GM21360 (cell line): Measurements from ENCODE around the gene SEC31B.
A peak's percentile ranks its signal among the peaks of the same experiment; 100 is the strongest.

Experiments
- ATAC-seq: cut with Tn5 transposase; IDR thresholded peaks from one replicate; pipeline ENCODE4 v1.9.1; 2021; ENCODE audit warnings: mild to moderate bottlenecking, moderate library complexity; ENCODE audit not compliant: unreplicated experiment

SEC31B gene

DNA sequence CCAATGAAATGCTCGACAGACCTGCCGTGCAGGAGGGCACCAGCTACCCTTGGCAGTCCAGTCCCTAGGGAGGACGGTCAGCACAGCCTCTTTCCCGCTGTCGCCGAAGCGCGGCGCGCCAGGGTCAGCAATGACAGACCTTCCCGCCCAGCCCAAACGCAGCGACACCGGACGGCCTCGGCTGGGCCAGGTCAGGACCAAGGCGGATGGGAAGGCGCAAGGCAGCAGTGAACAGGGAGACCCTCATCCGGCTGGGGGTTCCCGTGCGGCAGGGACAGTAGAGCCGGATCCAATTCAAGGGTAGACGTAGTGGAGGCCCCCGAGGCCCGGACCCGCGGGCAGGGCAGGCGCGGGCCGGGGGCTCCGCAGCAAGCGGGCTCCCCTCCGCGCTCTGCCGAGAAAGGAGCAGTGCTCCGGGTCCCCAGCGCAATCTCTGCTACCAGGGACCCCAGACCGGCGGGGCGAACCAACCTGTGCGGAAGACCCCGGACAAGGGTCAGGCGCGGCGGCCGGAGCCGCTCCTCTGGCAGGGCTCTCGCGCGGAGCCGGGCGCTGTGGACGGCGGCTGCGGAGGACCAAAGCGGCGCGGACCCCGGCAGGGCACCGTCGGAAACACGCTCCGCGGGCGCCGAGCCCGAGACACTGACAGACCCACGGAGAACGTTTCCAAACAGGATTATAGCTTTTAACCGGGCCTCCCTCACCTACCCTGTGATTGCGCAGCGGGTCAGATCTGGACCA, at the start of gene SEC31B:
Gene SEC31B (minus strand): TSS at position 551 of the 741 bp plus-strand sequence. CDS start 2,909 bp downstream, outside the sequence.
- ATAC-seq, result no peak

DNA sequence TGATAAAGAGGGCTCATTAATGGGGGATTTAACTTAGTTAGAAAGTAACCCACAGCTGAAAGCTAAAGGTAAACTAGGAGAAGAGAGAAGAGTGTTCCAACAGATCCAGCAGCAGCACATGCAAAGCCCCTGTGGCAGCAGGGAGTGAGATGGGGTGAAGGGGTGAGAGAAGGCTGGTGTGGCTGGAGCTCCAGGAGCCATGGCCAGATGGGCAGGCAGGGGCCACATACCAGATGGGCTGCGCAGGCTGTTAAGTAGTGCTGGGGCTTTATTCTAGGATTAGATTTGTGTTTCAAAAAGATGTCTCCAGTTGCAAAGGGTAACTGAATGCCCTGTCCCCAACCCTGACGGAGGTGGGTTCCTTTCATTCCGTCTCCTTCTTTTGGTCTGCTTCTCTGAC, 49.3 kb upstream of the SEC31B start:
- no peak for ATAC-seq

DNA sequence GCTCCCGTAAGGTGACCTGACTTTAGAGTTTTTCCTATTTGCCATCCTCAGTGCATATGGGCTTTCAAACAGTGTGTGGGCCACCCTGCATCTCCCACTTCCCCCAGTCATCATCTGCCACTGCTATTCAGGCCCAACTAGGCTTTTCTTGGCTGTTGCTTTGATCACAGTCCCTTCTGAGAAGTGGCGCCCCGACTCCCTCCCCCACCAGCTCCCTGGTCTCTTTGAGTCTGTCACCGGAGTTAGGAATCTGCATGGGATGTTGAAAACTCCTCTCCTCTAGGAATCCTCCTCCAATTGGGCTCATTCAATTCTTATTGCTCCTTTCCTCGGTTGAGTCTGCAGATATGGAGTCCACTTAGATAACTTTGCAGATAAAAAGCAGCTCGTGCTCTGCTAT, 48.2 kb upstream of the SEC31B start:
- ATAC-seq, result no peak

- no peak for ATAC-seq
These were observed 47.6 kb upstream of the SEC31B start for GRCh38 chr10:100567249-100567648.

GRCh38 chr10:100566561-100566960, 46.9 kb upstream of the SEC31B start:
- ATAC-seq, result no peak

DNA sequence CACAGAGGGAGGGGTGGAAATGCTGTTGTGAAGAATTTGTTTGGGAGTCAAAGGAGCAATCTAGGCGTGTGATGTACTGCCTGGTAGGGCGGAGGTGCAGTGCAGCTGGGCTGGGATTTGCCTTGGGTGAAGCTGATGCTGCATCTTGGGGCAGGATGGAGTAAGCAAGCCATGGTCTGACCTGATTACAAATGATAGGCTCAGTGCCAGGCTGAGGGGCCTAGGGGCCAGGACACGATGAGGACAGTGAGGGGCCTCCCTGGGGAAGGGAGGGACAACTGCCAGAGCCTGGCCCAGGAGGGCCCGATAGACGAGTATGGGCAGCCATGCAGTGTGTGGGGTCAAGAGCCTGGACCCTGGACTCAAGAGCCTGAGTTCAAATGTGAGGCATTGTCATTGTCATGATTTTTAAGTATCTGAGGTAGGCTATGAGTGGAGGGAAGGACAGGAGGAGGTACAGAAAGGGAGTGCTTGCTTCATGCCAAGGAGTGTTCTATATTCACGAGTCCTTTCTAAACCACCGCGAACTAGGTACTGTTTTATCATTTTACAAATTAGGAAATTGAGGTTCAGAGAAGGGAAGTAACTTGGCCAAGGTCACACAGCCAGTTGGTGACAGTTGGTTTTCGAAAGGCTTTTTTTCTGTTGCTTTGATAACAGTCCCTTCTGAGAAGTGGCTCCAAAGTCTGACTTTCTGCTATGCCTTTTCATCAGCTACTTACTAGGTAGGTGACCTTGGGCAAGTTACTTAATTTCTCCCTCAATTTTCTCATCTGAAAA, 45.7 kb upstream of the SEC31B start:
- no peak for ATAC-seq

- peak; percentile 88 for ATAC-seq
These were observed 42.5 kb upstream of the SEC31B start for GRCh38 chr10:100562008-100562672.

DNA sequence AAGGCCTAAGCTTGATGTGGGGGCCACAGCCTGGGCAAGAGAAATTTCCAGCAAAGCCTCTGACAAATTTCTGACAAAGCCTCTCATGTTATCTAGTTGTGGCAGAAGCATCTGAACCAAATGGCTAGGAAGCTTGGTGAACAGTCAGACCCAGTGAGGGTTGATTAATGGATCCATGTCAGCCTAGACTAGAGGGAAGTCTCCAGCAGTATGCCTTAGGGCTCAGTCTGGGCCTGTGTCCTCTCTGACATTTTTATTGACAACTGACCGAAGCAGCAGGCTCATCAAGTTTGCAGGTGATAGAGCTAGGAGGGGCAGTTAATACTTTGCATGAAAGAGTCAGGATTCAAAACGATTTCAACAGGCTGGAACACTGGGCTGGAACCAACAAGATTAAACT, 41.3 kb upstream of the SEC31B start:
- no peak for ATAC-seq

GRCh38 chr10:100560248-100560647, 40.6 kb upstream of the SEC31B start:
- no peak for ATAC-seq

DNA sequence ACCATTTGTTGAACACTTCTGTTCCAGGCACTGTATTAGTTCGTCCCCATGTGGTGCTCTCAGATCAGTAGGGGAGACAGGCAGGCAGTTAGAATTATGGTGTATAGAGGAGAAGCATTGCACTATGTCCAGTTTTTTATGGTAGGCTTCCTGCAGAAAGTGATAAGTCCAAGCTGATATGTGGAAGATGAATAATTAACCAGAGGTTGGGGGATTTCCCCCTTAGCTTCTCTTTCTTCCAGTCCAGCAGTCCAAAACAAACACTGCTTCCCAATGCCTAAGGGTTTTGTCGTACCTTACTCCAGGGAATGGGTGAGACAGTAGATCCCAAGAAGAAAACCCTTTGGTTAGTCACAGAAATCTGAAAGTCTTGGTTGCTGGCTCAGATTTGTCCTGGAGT, 35.2 kb upstream of the SEC31B start:
- no peak for ATAC-seq

DNA sequence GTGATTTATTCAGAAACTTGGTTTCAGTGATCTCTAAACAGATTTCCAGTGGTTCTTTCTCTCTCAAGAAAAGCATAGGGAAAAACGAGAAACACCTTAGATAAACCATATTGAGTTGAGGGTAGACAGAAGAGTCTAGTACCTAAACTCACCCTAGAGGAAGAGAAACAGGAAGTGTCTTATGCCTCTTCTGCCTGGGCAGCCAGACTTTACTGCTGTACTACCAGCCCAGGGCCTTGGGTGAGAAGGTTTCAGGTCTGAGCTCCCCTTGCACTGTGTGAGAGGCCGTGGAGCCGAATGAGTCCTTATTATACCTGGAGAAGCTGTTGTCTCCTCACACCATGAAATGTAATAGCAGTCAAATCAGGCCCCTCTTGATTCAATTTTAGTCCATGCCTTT, 34.3 kb upstream of the SEC31B start:
- ATAC-seq, result no peak

GRCh38 chr10:100551738-100552137, 32.1 kb upstream of the SEC31B start:
- ATAC-seq, result no peak

- no peak for ATAC-seq
These were observed 31.5 kb upstream of the SEC31B start for GRCh38 chr10:100551196-100551595.

DNA sequence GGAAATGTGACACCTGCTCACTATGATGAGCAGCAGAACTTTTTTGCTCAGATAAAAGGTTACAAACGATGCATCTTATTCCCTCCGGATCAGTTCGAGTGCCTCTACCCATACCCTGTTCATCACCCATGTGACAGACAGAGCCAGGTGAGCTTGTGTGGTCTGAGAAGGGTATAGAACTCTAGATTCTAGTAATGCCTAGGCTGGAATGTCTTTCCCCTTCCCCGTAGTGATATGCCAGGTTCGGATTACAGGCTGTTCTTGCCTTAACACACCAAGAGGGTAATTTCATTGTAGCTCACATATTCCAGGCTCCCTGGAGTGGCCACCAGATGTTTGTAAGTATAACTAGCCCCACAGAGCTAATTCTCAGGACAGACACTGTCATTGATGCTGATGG, 25.3 kb upstream of the SEC31B start:
- no peak for ATAC-seq

DNA sequence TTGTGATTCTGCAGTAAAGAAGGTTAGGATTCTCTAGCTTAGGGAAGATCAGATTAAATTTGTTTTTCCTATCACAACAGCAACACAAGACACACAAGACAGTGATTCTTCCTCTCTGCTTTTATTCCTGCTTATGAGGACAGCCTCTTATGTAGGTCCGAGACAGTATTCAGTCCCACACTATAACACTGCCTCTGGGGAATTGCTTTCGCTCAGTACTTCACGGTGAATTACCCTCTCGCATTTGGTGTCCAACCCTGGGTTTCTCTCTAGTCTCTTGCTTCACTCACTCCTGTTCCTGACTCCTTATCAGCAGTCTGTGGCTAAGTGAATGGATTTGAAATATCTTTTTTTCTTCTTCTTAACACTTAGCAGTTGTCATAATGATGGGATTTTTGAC, 17.8 kb upstream of the SEC31B start:
- no peak for ATAC-seq

DNA sequence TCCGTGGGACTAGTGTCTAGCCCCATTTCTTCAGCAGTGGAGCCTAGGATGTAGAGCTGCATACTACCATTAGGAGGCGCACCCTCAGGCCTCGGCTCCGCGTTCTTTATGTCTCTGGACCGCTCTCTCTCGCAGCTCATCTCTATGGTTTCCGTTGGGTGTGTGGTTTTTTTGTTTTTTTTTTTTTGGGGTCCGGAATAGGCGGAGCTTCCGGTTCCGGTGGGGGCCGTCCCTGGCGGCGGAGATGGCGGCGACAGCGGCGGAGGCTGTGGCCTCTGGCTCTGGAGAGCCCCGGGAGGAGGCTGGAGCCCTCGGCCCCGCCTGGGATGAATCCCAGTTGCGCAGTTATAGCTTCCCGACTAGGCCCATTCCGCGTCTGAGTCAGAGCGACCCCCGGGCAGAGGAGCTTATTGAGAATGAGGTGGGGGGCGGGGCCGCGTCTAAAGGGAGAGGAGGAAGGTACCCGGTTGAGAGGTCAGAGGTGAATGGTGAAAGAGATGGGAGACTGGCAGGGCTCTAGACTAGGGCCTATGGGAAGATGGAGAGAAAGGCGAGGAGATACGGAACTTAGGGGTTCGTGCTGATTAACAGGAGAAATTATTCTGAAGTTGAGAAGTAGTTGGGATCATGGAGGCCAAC, 16.2 kb upstream of the SEC31B start, which contains the start of gene HIF1AN:
Gene HIF1AN (plus strand): TSS at position 229 of the 639 bp plus-strand sequence. CDS start 16 bp downstream, at position 245.
- ATAC-seq, result peak; percentile 98

DNA sequence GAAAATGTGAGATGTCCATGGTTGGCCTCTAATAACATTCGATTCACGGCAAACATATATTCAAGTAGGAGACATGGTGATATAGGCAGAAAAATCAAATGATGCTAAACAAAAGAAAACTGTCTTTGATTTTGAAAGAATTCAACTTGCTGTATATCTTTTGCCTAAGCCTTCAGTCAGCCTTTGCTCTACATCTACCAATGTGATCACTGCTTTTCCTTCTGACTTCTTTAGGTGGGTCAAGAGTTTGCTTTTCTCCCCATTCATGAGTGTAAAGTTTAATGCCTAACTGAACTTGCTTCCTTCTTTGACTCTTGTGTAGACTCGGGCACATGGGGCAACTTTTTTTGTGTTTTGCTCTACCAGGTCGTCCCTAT, 15.7 kb upstream of the SEC31B start:
- ATAC-seq, result no peak

- no peak for ATAC-seq
These were observed 15.1 kb upstream of the SEC31B start for GRCh38 chr10:100534726-100535125.

DNA sequence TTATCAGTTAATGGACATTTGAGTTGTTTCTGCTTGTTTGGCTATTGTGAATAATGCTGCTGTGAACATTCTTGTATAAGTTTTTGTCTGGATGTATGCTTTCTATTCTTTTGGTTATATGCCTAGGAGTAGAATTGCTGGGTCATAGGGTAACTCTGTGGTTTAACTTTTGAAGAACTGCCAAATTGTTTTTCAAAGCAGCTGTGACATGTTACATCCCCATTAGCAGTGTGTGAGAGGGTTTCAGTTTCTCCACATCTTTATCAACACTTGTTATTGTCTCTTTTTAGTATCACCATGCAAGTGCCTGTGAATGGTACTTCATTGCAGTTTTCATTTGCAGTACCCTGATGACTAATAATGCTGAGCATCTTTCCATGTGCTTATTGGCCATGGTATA, 12.1 kb upstream of the SEC31B start:
- ATAC-seq, result no peak

DNA sequence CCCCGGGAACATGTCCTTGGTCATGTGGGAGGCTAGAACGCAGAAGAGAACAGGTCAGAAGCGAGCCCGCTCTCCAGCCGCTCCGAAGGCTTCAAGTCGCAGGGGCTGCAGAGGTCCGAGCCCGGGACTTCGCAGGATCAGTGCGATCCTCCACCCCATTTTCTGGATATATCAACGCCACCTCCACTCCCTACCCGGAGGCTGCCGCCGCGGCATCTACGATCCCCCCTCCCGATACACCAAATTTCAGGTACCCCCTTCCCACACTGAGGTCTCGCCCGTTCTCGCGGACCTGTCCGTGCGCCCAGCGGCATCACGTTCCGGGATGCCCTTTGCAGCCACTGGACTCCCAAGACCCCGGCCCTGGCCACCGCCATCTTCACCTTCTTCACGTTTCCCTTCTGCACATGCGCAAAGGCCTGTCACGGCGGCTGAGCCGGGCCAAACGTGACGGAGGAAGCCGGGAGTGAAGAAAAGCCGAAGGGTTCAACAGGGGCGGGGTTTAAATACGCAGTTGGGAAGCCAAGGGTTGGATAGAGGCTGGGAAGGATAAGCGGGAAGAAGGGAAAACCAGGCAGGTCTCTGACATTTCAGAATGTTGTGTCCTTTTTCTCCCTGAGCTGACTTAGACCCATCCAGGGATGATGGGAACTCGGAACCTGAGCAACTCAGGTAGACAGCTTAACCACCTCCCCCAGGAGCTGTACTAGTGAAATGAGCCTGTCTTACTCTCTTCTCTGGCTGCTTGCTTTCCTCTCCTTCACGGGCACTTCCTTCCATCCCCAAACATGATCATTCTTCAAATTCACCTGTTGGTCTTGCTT, 10.0 kb upstream of the SEC31B start, which contains the start of gene NDUFB8:
Gene NDUFB8 (minus strand): TSS at position 397 of the 824 bp plus-strand sequence. CDS start 20 bp downstream, at position 377.
- no peak for ATAC-seq
